NCI-H146 (cell line): ENCODE measurements around the gene LPCAT1.

Experiments used
- DNase-seq: peaks from one replicate; lab custom pipeline; 2025; lab: John Stamatoyannopoulos, UW

The LPCAT1 gene

GRCh38 chr5:1497795-1498622, 25.8 kb downstream of the LPCAT1 start:
- DNase-seq: no peak

GRCh38 chr5:1497242-1497777, 26.4 kb downstream of the LPCAT1 start:
- no peak for DNase-seq

- DNase-seq: no peak
Observed at GRCh38 chr5:1495525-1495897, 28.2 kb downstream of the LPCAT1 start.

- no peak for DNase-seq
Observed at GRCh38 chr5:1494780-1495524, 28.8 kb downstream of the LPCAT1 start.

GRCh38 chr5:1493941-1494340, 29.8 kb downstream of the LPCAT1 start:
- DNase-seq: no peak

- no peak for DNase-seq
Observed at GRCh38 chr5:1493413-1493812, 30.3 kb downstream of the LPCAT1 start.

GRCh38 chr5:1492757-1493156, 31.0 kb downstream of the LPCAT1 start:
- DNase-seq: no peak

- no peak for DNase-seq
Observed at GRCh38 chr5:1490376-1490775, 33.4 kb downstream of the LPCAT1 start.

GRCh38 chr5:1489754-1490153, 34.0 kb downstream of the LPCAT1 start:
- DNase-seq: no peak

GRCh38 chr5:1488882-1489680, 34.7 kb downstream of the LPCAT1 start:
- DNase-seq: no peak

GRCh38 chr5:1487079-1487764, 36.5 kb downstream of the LPCAT1 start:
- no peak for DNase-seq

GRCh38 chr5:1486271-1486670, 37.5 kb downstream of the LPCAT1 start:
- no peak for DNase-seq

- no peak for DNase-seq
Observed at GRCh38 chr5:1485579-1486118, 38.1 kb downstream of the LPCAT1 start.

- no peak for DNase-seq
Observed at GRCh38 chr5:1484730-1485578, 38.8 kb downstream of the LPCAT1 start.

- no peak for DNase-seq
Observed at GRCh38 chr5:1483856-1484729, 39.7 kb downstream of the LPCAT1 start.

GRCh38 chr5:1483064-1483463, 40.7 kb downstream of the LPCAT1 start:
- DNase-seq: no peak

- DNase-seq: no peak
Observed at GRCh38 chr5:1481959-1482331, 41.8 kb downstream of the LPCAT1 start.

- no peak for DNase-seq
Observed at GRCh38 chr5:1481266-1481958, 42.3 kb downstream of the LPCAT1 start.

GRCh38 chr5:1480806-1481205, 43.0 kb downstream of the LPCAT1 start:
- DNase-seq: no peak
